CD4-positive, alpha-beta T cell treated with Interleukin-2 at 100 ng/mL for 4 hours (primary cell): Measurements from ENCODE around the gene ESYT3.
"Not testable (repeated sequence)": the region's sequence is repeated elsewhere in the genome, so short reads cannot be mapped to it uniquely, and the experiment has no call there.

Experiments used
- DNase-seq: peaks from one replicate; pipeline ENCODE4 v3.0.0-alpha.2; 2020; ENCODE audit warnings: low spot score

ESYT3 gene

DNA sequence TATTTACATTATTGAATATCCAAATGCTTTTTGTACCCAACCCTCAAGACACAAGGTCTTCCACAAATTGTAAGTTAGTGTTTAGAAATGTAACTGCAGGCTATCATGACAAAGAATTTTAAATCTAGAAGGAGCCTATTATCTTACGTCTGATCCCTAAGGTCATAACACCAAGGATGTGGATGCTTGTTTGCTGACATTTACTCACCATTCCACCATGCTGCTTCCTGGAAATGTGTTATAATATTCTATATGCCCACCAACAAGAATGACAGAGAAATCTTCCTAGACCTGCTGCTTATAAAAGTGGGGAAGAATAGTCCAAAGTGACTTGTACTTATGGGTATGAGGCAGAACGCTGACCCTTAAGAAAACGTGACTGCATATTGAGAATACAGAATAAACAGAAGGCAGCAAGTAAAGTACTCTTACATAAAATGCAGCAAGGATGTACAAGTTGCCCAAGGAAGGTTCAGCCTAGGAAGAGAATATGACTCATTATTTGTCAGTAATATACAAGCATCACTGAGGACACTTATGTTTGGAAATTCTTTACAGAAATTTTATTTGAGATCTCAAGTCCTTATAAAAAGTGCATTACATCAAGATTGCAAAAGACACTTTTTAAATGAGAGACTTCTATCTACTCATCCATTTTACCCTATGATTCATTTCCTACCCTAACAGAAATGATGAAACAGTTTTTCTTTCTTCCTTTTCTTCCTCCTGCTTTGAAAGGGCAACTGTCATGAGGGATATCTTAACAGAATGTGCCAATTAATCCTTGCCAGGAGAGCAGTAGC, 59.6 kb downstream of the ESYT3 start:
- no peak for DNase-seq

DNA sequence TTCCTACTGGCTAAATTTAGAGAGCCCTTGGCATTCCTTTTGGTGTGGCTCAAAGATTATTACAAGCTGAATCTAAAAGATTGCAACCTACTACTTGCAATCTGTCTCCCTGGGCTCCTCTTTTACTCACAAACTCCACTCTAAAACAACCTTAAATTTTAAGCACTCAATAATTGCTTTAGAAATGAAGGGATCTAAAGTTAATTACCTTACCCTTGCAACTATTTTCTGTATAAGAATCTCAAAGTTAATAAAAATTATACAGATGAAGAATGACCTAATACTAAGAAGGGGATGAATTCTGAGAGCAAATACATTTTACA, 60.2 kb downstream of the ESYT3 start:
- no peak for DNase-seq

DNA sequence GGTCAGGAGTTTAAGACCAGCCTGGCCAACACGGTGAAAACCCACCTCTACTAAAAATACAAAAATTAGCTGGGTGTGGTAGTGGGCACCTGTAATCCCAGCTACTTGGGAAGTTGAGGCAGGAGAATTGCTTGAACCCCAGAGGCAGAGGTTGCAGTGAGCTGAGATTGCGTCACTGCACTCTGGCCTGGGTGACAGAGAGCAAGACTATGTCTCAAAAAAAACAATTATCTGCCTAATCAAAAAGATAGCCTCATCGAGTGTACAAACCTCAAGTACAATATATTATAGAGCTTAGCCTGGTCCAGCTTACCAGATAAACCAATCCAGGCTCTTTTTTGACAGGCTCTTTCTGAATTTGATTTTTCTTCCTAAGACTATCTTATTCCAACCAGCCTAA, 61.2 kb downstream of the ESYT3 start:
- DNase-seq = not testable (repeated sequence)

- no peak for DNase-seq
Measured at GRCh38 chr3:138496436-138496835, 62.0 kb downstream of the ESYT3 start.

DNA sequence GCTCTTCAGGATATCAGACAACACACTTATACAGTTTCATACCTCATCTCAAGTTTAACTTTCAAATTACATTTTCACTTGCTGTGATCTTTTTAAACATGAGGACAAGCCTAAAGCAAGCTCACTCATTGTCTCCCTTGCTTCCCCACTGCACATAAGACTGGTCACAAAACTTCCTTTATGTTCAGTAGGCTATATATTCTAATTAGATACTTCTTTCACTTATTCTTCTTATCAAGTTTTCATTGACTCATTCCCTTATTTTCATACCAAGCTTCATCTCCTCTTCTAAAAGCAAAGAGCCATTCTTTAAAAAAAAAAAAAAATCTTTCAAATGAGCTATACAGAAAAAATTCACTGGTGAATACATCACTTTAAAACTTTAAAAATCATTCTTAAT, 62.6 kb downstream of the ESYT3 start:
- no peak for DNase-seq

DNA sequence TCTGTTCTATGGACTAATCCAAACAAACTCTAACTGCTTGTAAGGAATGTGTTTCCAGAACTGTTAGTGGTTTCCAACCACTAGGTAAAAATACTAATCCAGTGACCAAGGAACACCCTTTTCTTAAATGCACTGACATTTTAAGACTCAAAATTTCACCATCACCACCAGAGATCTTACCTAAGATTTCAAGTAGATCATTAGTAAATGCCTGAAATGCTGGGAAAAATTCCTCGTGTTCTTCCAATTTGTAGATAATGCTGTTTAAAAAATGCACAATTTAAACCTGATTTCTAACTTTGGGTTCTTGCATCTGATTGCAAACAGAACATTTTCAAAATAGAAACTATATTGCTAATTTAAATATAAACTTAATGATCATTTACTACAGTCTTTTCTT, 63.4 kb downstream of the ESYT3 start:
- no peak for DNase-seq

DNA sequence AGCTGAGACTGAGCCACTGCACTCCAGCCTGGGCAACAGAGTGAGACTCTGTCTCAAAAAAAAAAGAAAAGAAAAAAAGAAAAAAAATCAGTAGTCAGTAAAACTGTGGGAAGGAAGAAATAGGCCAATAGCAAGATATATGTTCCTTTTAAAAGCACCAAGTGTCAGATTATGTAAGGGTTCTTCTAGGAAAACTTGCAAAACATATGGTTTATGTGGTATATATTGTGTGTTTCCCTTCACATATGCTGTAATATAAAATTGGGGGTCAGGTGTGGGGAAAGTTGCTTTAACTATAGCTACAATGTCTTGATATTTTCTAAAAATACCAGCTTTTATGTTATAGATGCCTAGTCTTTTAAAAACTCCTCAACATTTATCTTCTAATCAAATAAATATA, 64.6 kb downstream of the ESYT3 start:
- DNase-seq = no peak

- DNase-seq = no peak
Measured at GRCh38 chr3:138507524-138507923, 73.1 kb downstream of the ESYT3 start.

- no peak for DNase-seq
Measured at GRCh38 chr3:138509586-138509985, 75.2 kb downstream of the ESYT3 start.

GRCh38 chr3:138511945-138512344, 77.5 kb downstream of the ESYT3 start:
- no peak for DNase-seq

DNA sequence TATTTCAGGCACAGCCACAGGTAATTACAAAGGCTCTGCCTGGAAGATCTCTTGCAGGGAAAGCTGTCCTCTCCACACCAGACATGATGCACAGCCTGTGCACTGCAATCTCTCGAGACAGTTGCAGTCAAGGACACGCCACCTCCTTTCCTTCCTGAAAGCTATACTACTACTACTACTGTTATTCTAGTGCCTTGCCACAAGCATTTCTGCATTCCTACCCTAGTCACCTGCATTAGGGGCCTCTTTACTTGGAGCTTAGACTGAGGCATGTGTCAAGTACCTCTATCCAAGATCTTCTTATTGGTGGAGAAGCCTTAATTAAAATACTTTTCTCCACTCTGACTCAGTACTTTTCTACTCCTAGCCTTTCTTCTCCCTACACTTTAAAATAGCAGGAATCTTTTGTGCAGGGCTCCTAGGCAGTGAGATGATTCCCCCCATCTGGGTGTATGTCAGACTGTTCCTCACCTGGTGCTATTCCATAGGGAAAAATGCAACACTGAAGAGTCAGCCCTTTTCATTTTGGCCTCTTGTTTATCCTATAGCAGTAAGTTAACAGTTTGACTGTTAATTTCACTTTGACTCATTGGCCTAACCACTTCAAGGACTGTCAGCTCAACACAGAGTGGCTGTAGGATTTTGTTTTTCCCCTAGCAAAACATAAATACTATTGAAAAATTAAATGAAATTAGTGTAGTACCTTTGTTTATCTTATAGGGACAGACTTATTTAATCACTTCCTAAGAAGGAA, 78.9 kb downstream of the ESYT3 start:
- DNase-seq = no peak

DNA sequence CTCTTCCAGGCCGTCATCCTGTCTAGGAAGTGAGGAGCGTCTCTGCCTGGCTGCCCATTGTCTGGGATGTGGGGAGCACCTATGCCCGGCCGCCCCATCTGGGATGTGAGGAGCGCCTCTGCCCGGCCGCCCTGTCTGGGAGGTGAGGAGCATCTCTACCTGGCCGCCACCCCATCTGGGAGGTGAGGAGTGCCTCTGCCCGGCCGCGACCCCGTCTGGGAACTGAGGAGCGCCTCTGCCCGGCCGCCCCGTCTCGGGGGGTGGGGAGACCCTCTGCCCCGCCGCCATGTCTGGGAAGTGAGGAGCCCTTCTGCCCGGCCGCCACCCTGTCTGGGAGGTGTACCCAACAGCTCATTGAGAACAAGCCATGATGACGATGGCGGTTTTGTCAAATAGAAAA, 87.0 kb downstream of the ESYT3 start:
- not testable (repeated sequence) for DNase-seq
